ENCODE measurements around the gene SPSB3. TPM values are rescaled to one million over a fixed set of nuclear protein-coding genes. Genes with fewer than 3 reads are reported as not detected.
A peak's percentile ranks its signal among the peaks of the same experiment; 100 is the strongest.

The SPSB3 gene
- total RNA-seq (10 to 100 TPM; 61.4 to 98.4 (median 78.9) TPM), polyA plus RNA-seq (10 to 100 TPM; 34.4 to 59.5 (median 40.2) TPM)

GRCh38 chr16:1782408-1783264 is at the start of gene SPSB3, which contains the start of gene NUBP2:
SPSB3 (minus strand) TSS chr16:1782571; CDS start chr16:1781483, 1,088 bp downstream.
NUBP2 (plus strand) TSS chr16:1782960; CDS start chr16:1783021, 61 bp downstream.
- TF ChIP-seq EP300 (IDR thresholded peaks at IDR 0.05) = no peak
- peak; percentile 74 to 83 (median 80) for TF ChIP-seq POLR2AphosphoS5 (IDR thresholded peaks at IDR 0.05)
- DNase-seq = peak; percentile 100
- Histone ChIP-seq H3K27me3 (no peaks in the 10 kb centered on the region), H3K27ac (peak within 1 kb of the TSS; percentile 80 to 97 (median 90)), H3K4me3 (peak within 1 kb of the TSS; percentile 66 to 96 (median 90)), H3K4me1 (peaks cover 0 to 48% (median 40%) of the 10 kb centered on the region in 4 donors), H3K9me3 (no peaks in the 10 kb centered on the region), H3K36me3 (peaks cover 0 to 58% (median 33%) of the 10 kb centered on the region in 4 donors)
- 0% methylated on average over 102 of the region's 102 CpGs for WGBS, 2 donors
- intact Hi-C loops (cut with DNase I) = no loop called here

GRCh38 chr16:1831186-1832075 is 49.1 kb upstream of the SPSB3 start:
- WGBS, 2 donors = 83 to 93% methylated on average over 19 of the region's 19 CpGs
- no peak for DNase-seq
- Histone ChIP-seq H3K4me1 (peaks cover 0 to 25% (median 21%) of the 10 kb centered on the region in 4 donors), H3K4me3 (no peak overlapping the region), H3K36me3 (peaks cover 0 to 13% (median 0%) of the 10 kb centered on the region in 4 donors), H3K27ac (no peak overlapping the region), H3K9me3 (no peaks in the 10 kb centered on the region), H3K27me3 (no peaks in the 10 kb centered on the region)
- no peak for TF ChIP-seq POLR2A (IDR thresholded peaks at IDR 0.05)
- TF ChIP-seq POLR2AphosphoS5 (IDR thresholded peaks at IDR 0.05) = no peak
- TF ChIP-seq EP300 (IDR thresholded peaks at IDR 0.05) = no peak
- TF ChIP-seq CTCF (IDR thresholded peaks at IDR 0.05) = no peak
- intact Hi-C loops (cut with DNase I) = no loop called here

GRCh38 chr16:1830213-1830612 is 47.8 kb upstream of the SPSB3 start:
- no peaks in the 10 kb centered on the region for H3K9me3 ChIP-seq
- no peaks in the 10 kb centered on the region for H3K27me3 ChIP-seq
- no peak overlapping the region for H3K27ac ChIP-seq
- H3K4me1 ChIP-seq = peaks cover 0 to 32% (median 29%) of the 10 kb centered on the region in 4 donors
- no peak overlapping the region for H3K4me3 ChIP-seq
- intact Hi-C loops (cut with DNase I) = no loop called here
- peaks cover 0 to 13% (median 0%) of the 10 kb centered on the region in 4 donors for H3K36me3 ChIP-seq
- DNase-seq = no peak
- WGBS, 2 donors = 20 to 65% methylated on average over 3 of the region's 3 CpGs
- TF ChIP-seq CTCF (IDR thresholded peaks at IDR 0.05) = no peak
- no peak for TF ChIP-seq POLR2AphosphoS5 (IDR thresholded peaks at IDR 0.05)
- TF ChIP-seq EP300 (IDR thresholded peaks at IDR 0.05) = no peak
- TF ChIP-seq POLR2A (IDR thresholded peaks at IDR 0.05) = no peak

- Histone ChIP-seq H3K4me1 (peaks cover 0 to 46% (median 42%) of the 10 kb centered on the region in 4 donors), H3K27ac (no peak overlapping the region), H3K4me3 (no peak overlapping the region), H3K27me3 (no peaks in the 10 kb centered on the region), H3K9me3 (no peaks in the 10 kb centered on the region), H3K36me3 (peaks cover 0 to 13% (median 0%) of the 10 kb centered on the region in 4 donors)
- intact Hi-C loops (cut with DNase I) = no loop called here
- TF ChIP-seq POLR2AphosphoS5 (IDR thresholded peaks at IDR 0.05) (no peak), CTCF (IDR thresholded peaks at IDR 0.05) (no peak), POLR2A (IDR thresholded peaks at IDR 0.05) (no peak), EP300 (IDR thresholded peaks at IDR 0.05) (no peak)
- WGBS, 2 donors = 16 to 70% methylated on average over 11 of the region's 11 CpGs
- no peak for DNase-seq
These were observed 46.5 kb upstream of the SPSB3 start for GRCh38 chr16:1828645-1829410.
